HG03439 (cell line): ENCODE results near the gene SBNO2.

ENCODE experiments used
- ATAC-seq: cut with Tn5 transposase; IDR thresholded peaks from one replicate; pipeline ENCODE4 v1.9.1; 2021; ENCODE audit warnings: mild to moderate bottlenecking, moderate library complexity; ENCODE audit not compliant: unreplicated experiment

The SBNO2 gene

GRCh38 chr19:1079566-1080111 is 94.4 kb downstream of the SBNO2 start:
- no peak for ATAC-seq

- peak; percentile 50 for ATAC-seq
Measured at GRCh38 chr19:1076951-1077350, 97.1 kb downstream of the SBNO2 start.

GRCh38 chr19:1076046-1076386 is 98.1 kb downstream of the SBNO2 start:
- ATAC-seq: no peak

GRCh38 chr19:1074544-1075283 is 99.4 kb downstream of the SBNO2 start:
- ATAC-seq: no peak

- ATAC-seq: no peak
Measured at GRCh38 chr19:1073956-1074517, 100.0 kb downstream of the SBNO2 start.

- no peak for ATAC-seq
Measured at GRCh38 chr19:1073063-1073955, 100.8 kb downstream of the SBNO2 start.

- no peak for ATAC-seq
Measured at GRCh38 chr19:1072371-1073015, 101.6 kb downstream of the SBNO2 start.

- no peak for ATAC-seq
Measured at GRCh38 chr19:1070931-1071791, 102.9 kb downstream of the SBNO2 start.

- no peak for ATAC-seq
Measured at GRCh38 chr19:1070576-1070930, 103.5 kb downstream of the SBNO2 start.

GRCh38 chr19:1069009-1069779 is 104.9 kb downstream of the SBNO2 start:
- no peak for ATAC-seq

- no peak for ATAC-seq
Measured at GRCh38 chr19:1068009-1069001, 105.8 kb downstream of the SBNO2 start.

GRCh38 chr19:1067341-1067957 is 106.6 kb downstream of the SBNO2 start:
- no peak for ATAC-seq

GRCh38 chr19:1066748-1067340 is 107.2 kb downstream of the SBNO2 start, which contains the start of gene ARHGAP45:
TSS of gene ARHGAP45 (plus strand) at chr19:1067167. CDS start at chr19:1067406, 239 bp downstream.
- no peak for ATAC-seq

- ATAC-seq: no peak
Measured at GRCh38 chr19:1066251-1066747, 107.8 kb downstream of the SBNO2 start.

GRCh38 chr19:1065606-1066109 is 108.4 kb downstream of the SBNO2 start:
- no peak for ATAC-seq

- no peak for ATAC-seq
Measured at GRCh38 chr19:1064661-1065605, 109.1 kb downstream of the SBNO2 start.
